NCI-H345 (cell line): ENCODE results near the gene GNAO1.

Experiments
- DNase-seq: peaks from one replicate; lab custom pipeline; 2025; lab: John Stamatoyannopoulos, UW

The GNAO1 gene

GRCh38 chr16:56349711-56350161 is 158.4 kb downstream of the GNAO1 start:
- no peak for DNase-seq

DNA sequence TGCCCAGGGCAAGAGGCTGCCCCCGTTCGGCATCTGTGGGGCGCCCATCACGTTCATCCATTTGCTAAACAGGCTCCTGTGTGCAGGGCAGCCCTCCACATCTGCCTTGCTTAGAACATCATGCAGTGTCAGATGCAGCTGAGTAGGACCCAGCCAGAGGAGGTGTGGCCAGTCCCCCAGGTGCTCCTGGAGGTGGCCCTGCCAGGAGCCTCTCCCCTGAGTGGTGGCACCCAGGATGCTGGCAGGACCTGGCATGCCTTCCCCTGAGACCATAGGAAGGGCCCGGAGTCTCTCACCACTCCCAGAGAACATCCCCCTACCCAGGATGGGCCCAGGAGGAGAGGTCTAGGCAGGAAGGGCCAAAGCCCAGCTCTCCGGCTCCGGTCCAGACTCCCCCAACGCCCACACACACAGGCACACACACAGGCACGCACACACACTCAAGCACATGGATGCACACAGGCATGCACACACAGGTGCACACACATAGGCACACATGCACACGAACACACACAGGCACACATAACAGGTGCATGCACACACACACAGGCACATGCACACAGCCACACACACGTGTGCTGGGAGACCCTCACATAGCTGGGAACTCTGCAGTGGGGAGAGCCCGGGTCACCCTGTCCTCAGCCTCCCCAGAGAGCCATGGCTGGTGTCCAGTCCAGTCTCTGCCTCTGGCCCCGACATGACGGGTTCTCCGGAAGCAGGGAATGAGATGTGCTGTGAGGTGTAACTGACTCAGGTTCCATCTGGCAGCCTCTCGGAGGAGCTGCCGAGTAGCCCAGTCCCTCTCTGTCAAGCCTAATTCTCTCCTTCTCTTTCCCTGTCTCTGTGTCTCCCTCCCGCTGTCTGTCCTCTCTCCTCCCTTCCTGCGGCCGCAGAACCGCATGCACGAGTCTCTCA is 159.5 kb downstream of the GNAO1 start:
- DNase-seq = no peak

DNA sequence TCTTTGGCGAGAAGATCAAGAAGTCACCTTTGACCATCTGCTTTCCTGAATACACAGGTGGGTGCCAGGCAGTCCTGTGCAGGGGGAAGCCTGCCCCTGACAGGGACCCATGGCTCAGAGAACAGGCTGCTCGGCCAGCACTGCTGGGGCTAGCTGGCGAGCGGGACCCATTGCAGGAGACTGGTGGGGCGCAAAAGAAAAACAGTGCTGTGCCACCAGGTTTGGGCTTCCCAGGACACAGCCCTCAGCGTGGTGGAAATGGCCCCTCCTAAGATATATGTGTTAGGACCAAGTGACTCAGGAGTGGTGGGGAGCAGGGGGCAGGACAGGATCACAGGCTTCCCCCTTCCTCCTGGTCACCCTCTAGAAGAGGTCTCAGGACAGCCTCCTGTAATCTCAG is 160.2 kb downstream of the GNAO1 start:
- DNase-seq = no peak

DNA sequence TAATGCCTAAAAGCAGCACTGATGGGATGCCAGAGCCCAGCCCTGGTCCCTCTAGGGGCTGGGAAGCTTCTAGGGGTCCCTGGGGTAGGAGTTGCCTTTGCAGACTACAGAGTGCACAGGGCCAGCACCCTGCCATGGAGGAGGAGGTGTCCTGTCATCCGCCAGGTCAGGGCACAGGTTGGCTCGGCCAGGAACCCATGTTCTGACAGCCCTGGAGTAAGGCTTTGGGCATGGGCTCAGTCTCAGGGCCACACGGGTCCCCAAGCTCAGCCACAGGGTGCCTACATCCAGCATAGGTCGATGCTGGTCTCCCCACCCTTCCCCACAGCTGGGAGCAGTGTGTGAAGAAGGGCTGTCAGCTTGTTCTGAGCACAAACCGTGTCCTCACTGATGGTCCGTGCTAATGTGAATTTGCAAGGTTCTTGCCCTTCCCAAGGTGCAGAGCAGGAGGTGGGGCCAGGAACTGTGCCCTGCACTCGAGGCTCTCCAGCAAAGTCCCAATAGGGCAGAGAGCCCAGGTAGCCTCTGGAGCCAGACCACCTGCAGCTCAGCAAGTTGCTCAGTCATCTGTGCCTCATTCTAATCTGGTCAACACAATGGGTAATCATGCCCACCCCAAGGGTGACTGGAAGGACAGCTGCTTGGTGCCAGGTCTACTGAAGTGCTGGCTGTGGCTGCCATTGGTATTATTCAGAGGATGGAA is 161.2 kb downstream of the GNAO1 start:
- no peak for DNase-seq

- DNase-seq = no peak
Measured at GRCh38 chr16:56353054-56353921, 162.0 kb downstream of the GNAO1 start.

GRCh38 chr16:56354016-56354415 is 162.7 kb downstream of the GNAO1 start:
- DNase-seq = no peak

DNA sequence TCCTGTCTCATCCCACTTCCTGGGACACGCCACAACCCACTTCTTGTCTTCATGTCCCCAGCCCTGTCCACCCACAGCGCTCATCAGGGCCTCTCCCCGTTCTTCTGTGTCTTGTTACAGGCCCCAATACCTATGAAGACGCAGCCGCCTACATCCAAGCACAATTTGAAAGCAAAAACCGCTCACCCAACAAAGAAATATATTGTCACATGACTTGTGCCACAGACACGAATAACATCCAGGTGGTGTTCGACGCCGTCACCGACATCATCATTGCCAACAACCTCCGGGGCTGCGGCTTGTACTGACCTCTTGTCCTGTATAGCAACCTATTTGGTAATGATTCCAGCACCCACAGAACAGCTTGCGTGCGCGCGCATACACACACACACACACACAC is 163.5 kb downstream of the GNAO1 start:
- DNase-seq = no peak

GRCh38 chr16:56355221-56355620 is 163.9 kb downstream of the GNAO1 start:
- no peak for DNase-seq

DNA sequence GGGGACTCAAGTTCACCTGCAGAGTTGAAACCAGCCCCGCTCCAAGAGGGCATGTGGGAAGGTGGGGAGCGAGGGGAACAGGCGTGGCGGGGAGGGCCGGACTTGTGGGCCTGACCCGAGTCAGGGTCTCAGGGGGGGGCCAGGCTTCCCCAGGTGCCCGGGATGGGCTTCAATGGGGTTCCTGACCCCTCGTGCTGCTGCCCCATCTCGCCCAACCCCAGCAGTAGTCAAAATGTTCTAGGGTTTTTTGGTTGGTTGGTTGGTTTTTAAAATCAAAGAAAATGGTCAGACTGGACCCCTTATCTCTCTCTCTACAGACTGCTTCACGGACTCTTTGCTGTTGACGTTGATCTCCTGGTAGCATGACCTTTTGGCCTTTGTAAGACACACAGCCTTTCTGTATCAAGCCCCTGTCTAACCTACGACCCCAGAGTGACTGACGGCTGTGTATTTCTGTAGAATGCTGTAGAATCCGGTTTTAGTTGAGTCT is 164.5 kb downstream of the GNAO1 start:
- no peak for DNase-seq

DNA sequence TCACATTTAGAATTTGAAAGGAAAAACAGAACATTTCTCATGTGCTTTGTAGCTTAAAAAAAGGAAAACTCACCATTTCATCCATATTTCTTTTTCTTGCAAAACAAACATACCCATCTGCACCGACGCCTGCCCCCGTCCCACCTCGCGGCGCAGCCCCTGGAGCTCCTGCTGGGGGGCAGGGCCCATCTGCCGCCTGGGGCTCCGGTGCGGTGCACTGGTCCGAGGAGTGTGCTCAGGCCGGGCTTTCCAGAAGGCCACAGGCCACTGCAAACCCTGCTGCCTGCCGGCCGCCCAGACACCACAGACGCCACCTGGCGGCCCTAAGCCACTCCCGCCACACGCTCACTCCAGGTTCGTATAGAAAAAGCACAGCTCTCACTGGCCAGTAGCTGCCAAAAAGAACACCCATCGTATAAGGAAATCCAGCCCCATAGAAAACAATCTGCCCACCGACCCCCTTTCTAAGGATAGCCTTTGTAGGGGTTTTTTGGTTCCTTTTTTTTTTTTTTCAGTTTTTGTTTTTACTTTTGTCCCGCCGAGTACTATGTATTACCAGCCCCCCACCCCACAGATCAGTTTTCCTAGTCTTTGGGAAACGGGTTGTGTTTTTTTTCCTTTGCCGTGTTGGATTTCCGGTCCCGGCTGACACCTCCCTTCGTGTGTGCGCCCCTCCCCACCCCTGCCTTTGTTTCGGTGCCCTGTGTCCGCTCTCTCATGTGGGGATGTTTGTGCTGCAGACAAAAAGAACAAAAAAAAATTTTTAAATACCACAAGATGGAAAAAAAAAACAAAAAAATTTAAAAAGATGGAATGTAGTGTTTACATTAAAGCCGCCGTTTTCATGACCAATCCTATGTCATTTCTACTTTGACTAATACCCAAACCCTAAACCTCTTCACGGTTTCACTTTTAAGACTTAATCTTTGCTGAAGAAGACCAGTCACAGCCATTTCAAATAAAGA is 165.3 kb downstream of the GNAO1 start:
- DNase-seq = no peak

- DNase-seq = no peak
Measured at GRCh38 chr16:56357241-56357764, 166.0 kb downstream of the GNAO1 start.

DNA sequence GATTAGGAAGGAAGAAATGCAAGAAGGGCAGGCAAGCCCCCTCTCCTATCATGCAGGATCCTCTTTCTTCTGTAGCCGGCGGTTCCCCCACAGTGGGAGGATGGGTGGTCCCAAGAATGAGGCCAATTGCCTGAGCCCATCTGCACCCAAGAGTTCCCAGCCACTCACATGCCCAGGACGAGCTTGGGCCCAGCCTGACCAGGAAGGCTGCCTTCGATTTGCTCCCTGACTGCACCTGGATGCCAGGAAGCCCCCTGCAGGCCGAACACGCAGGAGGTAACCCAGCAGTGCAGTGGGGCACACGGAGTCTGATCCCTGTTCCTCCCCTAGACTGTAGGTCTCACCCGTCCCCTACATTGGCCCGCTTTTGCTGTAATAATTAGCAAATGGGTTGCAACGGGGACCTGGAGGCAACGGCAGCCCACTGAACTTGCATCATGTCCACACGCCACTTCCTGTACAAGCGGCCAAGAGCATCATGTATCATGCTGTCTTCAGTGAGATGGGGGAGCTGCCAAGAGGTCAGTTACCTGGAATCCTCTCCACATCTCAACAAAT is 166.6 kb downstream of the GNAO1 start:
- DNase-seq = no peak

GRCh38 chr16:56360117-56361008 is 169.1 kb downstream of the GNAO1 start:
- no peak for DNase-seq

GRCh38 chr16:56362057-56362655 is 170.9 kb downstream of the GNAO1 start:
- no peak for DNase-seq

DNA sequence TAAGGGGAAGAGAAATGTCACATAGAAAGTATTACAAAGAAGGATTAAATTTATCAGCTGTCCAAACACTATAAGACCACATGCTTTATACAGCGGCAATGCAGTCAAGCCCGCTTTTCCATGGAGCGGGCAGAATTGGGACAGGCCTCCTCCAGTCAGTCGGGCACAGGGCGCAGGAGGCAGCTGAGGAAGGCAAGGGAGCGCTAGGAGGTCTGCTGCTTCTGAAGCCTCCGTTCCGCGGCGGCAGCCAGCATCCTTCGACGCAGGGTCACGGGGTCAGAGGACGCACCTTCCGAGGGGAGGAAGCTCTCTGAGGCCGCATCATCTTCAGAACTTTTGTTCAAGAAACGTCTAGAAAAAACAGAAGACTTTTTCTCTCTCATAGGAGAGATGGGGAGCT is 171.4 kb downstream of the GNAO1 start:
- no peak for DNase-seq

GRCh38 chr16:56363181-56363716 is 172.0 kb downstream of the GNAO1 start:
- DNase-seq = no peak

DNA sequence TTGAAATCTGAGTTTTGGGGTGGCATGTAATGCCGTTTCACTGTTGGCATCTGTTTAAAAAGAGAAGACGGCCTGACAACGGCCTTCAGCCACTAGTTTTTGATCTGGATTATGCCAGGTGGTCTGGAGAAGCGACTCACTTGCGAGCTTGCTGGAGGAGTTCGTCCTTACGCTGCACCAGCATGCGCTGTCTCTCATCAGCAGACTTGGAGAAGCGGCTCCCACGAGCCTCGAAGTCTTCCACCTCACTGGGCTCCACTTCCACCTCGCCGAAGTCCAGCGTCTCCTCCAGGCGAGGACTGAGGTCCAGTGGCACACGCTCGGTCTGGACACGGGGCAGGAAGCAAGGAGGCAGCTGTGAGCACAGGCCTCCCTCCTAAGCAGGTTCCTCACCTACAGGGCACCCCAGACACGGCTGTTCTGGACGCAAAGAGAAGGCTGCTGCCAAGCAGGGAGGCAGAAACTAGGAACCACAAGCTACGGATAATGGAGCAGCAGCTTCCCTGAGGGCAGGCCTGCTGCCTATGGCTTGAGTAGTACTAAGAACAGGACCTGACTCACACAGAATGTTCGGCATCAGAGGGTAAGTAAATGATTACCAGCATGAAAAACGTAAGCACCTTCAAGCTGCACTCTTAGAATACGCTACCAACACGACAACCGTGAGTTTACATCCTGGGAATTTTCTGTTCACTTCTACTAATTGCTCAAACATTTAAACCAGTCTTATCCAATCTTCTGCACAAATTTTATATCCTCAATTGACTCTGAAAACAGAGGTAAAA is 172.7 kb downstream of the GNAO1 start:
- DNase-seq = no peak

DNA sequence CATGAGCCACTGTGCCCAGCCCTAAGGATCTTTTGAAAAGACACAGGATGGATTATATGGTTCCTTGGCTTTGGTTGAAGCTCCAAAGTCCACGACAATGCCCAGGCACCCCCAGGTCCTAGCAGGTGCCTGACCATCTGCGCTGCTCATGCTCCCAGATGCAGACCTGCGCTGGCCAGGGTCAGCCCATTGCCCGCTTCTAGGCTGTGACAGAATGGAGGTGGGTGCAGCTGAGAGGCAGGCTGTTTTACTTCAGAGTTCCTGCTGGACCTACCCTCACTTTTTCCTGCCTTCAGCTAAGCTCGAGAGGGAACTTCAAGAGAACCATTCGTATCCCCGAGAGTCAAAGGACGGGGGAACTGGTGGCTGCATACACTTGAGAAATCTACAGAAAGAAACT is 173.6 kb downstream of the GNAO1 start:
- no peak for DNase-seq
